Neutrophil (primary cell): ENCODE data around the gene NDUFA3.
A peak's percentile ranks its signal among the peaks of the same experiment; 100 is the strongest.

Source experiments
- H3K27ac ChIP-seq: fragments of 200-600 bp; sonication (generic); 2 replicates; pipeline ENCODE4 v1.5.1; 2016; ENCODE audit warnings: mild to moderate bottlenecking, moderate library complexity
- H3K27me3 ChIP-seq: fragments of 200-600 bp; sonication (generic); 2 replicates; pipeline ENCODE4 v1.6.0; 2016; ENCODE audit warnings: mild to moderate bottlenecking
- H3K36me3 ChIP-seq: fragments of 200-600 bp; sonication (generic); 2 replicates; pipeline ENCODE4 v1.5.1; 2017
- H3K4me1 ChIP-seq, 2 experiments: fragments of 200-600 bp in 1 of 2; sonication (generic) in 1 of 2; 1 replicate in 1 of 2; 2 replicates in 1 of 2; pipeline versions ENCODE4 v1.5.1 to v1.6.1; 2013 to 2016; ENCODE audit warnings: low read depth in 1 of 2, low read length in 1 of 2, mild to moderate bottlenecking in 1 of 2, moderate library complexity in 1 of 2; ENCODE audit not compliant: control insufficient read depth in 1 of 2, insufficient read depth in 1 of 2
- H3K4me3 ChIP-seq, 2 experiments: fragments of 200-600 bp in 1 of 2; sonication (generic) in 1 of 2; 1 replicate in 1 of 2; 2 replicates in 1 of 2; pipeline ENCODE4 v1.5.1; 2013 to 2016; ENCODE audit warnings: low read depth in 1 of 2, low read length in 1 of 2, mild to moderate bottlenecking in 1 of 2, moderate library complexity in 1 of 2
- H3K9me3 ChIP-seq: fragments of 200-600 bp; sonication (generic); 2 replicates; pipeline ENCODE4 v1.5.1; 2016
- CTCF ChIP-seq: fragments of 200-600 bp; sonication (generic); IDR thresholded peaks from 2 replicates; pipeline ENCODE4 v1.5.1; 2016; ENCODE audit warnings: antibody characterized with exemption

The NDUFA3 gene

GRCh38 chr19:54102421-54103169 lies at the start of gene NDUFA3:
TSS of gene NDUFA3 (plus strand) at chr19:54102855. CDS start at chr19:54102879, 24 bp downstream.
- H3K36me3 ChIP-seq, result peaks cover 21% of the 10 kb centered on the region
- no peaks in the 10 kb centered on the region for H3K9me3 ChIP-seq
- H3K4me3 ChIP-seq, result peak within 1 kb of the TSS; percentile 77 to 88
- peak within 1 kb of the TSS; percentile 96 for H3K27ac ChIP-seq
- peaks cover 57% of the 10 kb centered on the region in 2 experiments for H3K4me1 ChIP-seq
- no peaks in the 10 kb centered on the region for H3K27me3 ChIP-seq
- TF ChIP-seq CTCF, result peak; percentile 40

GRCh38 chr19:54062643-54063042 lies 40.0 kb upstream of the NDUFA3 start:
- Histone ChIP-seq H3K4me1 (peaks cover 44 to 47% of the 10 kb centered on the region in 2 experiments), H3K27me3 (no peaks in the 10 kb centered on the region), H3K36me3 (peaks cover 9% of the 10 kb centered on the region), H3K9me3 (no peaks in the 10 kb centered on the region), H3K27ac (peak overlapping the region; percentile 92), H3K4me3 (peak overlapping the region; percentile 56 to 69)
- TF ChIP-seq CTCF, result no peak

- Histone ChIP-seq H3K36me3 (peaks cover under 1% of the 10 kb centered on the region), H3K27ac (peak within 1 kb of the TSS; percentile 92), H3K9me3 (no peaks in the 10 kb centered on the region), H3K27me3 (no peaks in the 10 kb centered on the region), H3K4me1 (peaks cover 44 to 47% of the 10 kb centered on the region in 2 experiments), H3K4me3 (peak within 1 kb of the TSS; percentile 56 to 69)
- no peak for TF ChIP-seq CTCF
These were observed 39.1 kb upstream of the NDUFA3 start, which contains the start of gene VSTM1 for GRCh38 chr19:54063350-54064116. TSS of gene VSTM1 (minus strand) at chr19:54063897. CDS start at chr19:54063777, 120 bp downstream.

GRCh38 chr19:54069470-54069869 lies 33.2 kb upstream of the NDUFA3 start:
- H3K4me1 ChIP-seq, result peaks cover under 1 to 4% of the 10 kb centered on the region in 2 experiments
- no peaks in the 10 kb centered on the region for H3K9me3 ChIP-seq
- no peak for TF ChIP-seq CTCF
- no peak overlapping the region for H3K4me3 ChIP-seq
- H3K27ac ChIP-seq, result peak overlapping the region; percentile 1
- no peaks in the 10 kb centered on the region for H3K27me3 ChIP-seq
- H3K36me3 ChIP-seq, result peaks cover 11% of the 10 kb centered on the region

GRCh38 chr19:54073829-54074228 lies 28.8 kb upstream of the NDUFA3 start:
- H3K36me3 ChIP-seq, result peaks cover 7% of the 10 kb centered on the region
- no peaks in the 10 kb centered on the region for H3K9me3 ChIP-seq
- no peak overlapping the region for H3K4me3 ChIP-seq
- peaks cover 30 to 32% of the 10 kb centered on the region in 2 experiments for H3K4me1 ChIP-seq
- no peak for TF ChIP-seq CTCF
- no peak overlapping the region for H3K27ac ChIP-seq
- H3K27me3 ChIP-seq, result no peaks in the 10 kb centered on the region
